ENCODE results near the gene KRTAP10-6.
"Not testable (repeated sequence)": the region's sequence is repeated elsewhere in the genome, so short reads cannot be mapped to it uniquely, and the experiment has no call there.

Gene KRTAP10-6

GRCh38 chr21:44599264-44600029 is 7.1 kb upstream of the KRTAP10-6 start:
- no peak for DNase-seq

DNA sequence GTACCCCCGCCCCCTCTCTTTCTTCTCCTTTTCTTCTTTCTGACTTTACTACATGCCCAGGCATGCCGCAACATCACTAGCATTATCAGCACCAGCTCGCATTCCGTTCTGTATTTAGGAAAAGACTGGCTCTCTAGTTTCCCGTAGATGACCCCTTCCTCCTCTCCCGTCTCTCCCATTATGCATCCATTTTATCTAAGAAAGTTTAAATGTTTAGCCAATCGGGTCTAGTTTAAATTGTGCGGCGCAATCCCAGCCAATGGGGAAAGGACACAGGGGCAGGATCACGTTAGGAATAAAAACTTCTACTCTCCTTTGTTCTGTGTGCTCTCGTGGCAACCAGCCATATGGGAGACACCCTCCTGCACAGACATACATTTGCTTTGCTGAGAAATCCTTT is 5.8 kb upstream of the KRTAP10-6 start:
- no peak for DNase-seq

DNA sequence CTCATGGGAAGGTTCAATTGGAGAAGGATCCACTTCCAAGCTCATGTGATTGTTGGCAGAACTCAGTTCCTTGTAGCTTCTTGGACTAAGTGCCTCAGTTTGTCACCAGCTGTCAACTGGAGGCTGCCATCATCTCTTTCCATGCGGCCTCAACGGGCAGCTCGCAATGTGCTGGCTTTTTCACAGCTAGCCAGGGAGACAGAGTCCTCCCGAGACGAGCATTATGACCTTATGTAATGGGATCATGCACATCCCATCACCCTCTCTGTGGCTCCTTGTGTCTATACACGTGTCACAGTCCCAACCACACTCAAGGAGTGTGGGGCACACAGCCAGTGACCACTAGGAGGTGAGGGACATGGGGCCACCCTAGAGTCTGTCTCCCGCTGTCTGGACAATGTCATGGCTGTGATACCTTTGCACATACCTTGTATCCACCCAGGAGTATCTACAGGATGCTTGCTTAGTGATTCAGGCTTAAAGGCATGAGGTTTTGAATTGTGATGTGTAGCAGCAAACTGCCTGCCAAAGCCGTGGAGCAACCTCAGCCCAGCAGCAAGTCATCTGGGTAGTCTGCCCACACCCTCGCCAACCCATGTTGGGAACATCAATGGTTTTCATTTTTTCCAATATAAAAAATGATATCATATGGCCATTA is 3.9 kb upstream of the KRTAP10-6 start:
- DNase-seq: no peak

GRCh38 chr21:44595524-44595923 is 3.2 kb upstream of the KRTAP10-6 start:
- DNase-seq: no peak

GRCh38 chr21:44594406-44594916 is 2.2 kb upstream of the KRTAP10-6 start:
- DNase-seq: no peak

DNA sequence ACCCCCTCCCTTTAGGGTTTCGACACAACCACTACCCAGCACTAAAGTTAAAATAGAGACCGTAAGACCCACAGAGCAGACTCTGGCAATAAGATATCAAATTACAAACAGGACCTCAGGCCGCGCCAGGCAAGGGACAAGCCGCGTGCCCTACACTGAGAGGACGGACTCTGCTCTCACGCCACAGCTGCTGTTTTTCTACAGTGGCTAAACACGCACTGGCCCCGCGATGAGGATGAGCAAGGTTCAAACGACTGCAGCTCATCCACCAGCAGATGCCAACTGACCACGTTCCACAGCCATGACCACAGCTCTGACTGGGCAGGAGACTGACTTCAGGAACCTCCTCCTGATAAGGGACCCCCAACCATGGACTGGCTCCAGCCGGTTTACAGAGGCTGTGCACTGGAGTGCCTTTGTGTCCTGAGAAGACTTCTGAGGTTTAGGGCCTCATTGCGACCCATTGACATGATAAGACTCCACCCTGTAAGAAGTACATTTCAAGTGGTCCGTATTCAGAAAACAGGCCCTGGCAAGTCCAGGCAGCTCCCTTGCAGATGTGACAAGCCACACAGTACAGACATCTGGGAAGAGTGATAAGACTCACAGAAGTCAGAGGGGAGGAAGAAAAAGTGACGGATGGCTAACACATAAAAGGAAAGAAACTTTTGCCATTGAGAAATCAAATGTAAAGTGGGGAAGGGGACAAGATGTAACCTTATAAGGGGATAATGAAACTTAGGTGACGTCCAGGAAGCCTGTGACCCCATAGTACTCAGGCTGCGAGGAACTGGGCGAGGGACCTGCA is 1.5 kb upstream of the KRTAP10-6 start:
- DNase-seq: no peak

DNA sequence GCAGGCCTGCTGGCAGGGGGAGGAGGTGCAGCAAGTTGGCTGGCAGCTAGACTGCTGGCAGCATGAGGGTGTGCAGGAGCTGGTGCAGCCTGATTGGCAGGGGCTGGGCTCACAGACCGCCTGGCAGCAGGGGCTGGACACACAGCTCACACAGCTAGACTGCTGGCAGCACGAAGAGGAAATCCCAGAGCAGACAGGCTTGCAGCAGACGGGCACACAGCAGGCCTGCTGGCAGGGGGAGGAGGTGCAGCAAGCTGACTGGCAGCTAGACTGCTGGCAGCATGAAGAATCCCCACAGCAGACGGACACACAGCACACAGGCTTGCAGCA is 539 bp downstream of the KRTAP10-6 start:
- DNase-seq: not testable (repeated sequence)

DNA sequence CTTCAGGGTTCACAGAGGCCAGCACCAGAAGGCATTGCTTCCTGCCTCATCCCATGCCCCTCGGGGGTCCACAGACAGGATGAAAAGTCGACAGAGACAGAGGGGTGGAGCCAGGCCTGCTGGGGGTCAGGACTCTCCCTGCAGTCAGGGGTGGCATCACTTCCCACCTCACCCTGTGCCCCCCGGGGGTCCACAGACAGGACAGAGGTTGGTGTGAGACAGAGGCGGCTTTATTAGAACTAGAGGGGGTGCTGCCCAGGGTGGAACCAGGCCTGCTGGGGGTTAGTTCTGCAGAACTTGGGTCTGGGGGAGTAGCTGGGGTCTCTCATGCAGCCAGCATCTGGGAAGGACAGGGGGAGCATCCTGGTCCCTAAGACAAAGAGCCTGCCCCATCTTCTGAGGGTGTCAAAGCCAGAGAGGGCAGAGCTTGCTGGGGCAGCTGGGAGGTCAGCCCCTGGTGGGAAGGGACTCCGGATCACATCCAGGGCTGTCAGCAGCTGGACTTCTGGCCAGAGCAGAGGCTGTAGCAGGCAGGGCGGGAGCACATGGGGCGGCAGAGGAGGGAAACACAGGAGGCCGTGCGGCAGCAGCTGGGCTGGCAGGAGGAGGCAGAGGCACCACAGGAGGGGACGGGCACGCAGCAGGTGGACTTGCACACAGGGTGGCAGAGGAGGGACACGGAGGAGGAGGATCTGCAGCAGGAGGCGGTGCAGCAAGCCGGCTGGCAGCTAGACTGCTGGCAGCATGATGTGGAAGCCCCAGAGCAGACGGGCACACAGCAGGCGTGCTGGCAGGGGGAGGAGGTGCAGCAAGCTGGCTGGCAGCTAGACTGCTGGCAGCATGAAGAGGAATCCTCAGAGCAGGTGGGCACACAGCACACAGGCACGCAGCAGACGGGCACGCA is 1.2 kb downstream of the KRTAP10-6 start:
- DNase-seq: not testable (repeated sequence)

DNA sequence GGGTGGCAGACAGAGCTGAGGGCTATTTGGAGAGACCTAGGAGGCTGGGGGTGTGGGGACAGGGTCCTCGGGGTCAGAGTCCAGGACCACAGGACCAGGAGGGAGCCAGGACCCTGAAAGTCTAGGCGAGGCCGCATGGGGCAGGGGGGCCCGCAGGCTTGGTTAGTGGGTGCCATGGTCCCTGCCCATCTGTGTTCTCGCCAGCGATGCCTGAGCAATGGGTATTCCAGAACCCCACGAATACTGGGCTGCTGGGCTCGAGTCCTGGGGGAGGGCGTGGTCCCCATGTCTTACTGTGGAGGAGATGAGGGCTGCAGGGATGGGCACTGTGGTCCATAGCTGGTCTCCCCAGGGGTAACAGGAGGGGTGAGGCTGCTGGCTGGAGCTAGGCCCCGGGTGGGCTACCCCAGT is 2.0 kb downstream of the KRTAP10-6 start:
- DNase-seq: no peak

DNA sequence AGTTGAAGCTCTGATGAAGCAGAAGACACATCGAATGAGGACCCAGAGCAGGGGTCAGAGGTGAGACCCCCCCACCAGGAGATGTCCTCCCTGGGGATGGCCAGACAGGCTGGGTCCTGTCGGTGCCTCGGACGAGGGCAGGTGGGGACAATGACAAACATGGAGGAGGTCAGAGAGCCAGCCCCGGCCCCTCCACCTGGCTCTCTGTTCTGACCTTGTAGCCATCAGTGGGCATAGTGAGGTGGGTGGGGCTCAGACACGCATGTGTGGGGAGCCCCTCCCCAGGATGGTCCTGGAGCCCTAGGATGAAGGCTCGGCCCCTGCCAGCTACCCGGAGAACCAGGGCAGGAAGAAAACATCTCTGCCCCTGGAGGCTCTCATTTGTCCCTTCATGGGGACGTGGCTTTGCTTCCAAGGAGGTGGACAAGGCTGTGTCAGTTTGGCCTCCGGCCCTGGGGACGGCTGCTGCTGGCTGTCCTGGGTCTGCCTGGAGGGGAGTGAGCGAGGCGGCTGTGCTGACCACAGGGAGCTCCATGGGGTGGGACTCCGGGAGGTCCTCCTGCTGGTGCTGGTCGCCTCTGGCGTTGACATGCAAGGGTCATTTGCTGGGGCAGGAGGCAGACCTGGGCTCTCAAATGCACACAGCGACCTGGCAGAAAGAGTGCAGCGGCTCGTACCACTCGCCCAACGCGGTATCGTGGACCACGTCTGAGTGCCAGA is 2.6 kb downstream of the KRTAP10-6 start:
- DNase-seq: no peak

GRCh38 chr21:44589094-44589493 is 3.2 kb downstream of the KRTAP10-6 start:
- DNase-seq: no peak

GRCh38 chr21:44585892-44586291 is 6.4 kb downstream of the KRTAP10-6 start:
- DNase-seq: no peak

- DNase-seq: no peak
Observed at GRCh38 chr21:44583800-44584147, 8.5 kb downstream of the KRTAP10-6 start.

DNA sequence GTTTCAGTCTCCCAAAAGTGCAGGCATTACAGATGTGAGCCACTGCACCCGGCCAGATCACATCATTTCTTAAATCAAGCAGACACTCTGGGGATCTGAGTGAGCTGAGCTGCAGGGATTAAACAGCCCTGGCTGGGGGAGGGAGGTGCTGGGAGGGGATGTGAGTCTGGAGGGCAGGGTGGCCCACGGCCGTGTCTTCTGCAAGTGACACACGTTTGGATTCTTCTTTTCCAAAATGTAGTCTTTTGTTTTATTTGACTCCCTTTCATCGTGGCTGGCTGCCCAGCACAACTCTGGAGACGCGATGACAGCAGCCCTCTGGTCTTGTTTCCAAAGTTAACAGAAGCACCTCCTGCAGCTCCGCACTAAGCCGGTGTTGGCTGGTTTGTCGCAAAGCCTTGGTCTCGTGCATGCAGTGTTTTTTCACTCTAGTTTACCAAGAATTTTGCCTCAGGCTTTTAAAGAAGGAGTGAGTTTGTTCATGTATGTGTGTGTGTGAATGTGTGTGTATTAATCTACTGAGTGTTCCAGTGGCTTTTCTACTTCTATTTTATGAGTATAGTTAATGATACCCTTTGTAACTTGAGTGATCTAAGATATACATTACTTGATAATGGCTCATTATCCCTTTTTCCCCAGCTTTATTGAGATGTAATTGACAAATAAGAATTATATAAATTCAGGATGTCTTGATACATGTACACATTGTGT is 9.1 kb downstream of the KRTAP10-6 start:
- no peak for DNase-seq

- no peak for DNase-seq
Observed at GRCh38 chr21:44582055-44582454, 10.2 kb downstream of the KRTAP10-6 start.

GRCh38 chr21:44581158-44581557 is 11.1 kb downstream of the KRTAP10-6 start:
- DNase-seq: no peak

- not testable (repeated sequence) for DNase-seq
Observed at GRCh38 chr21:44580231-44580821, 12.0 kb downstream of the KRTAP10-6 start, which contains the start of gene KRTAP10-5. Gene KRTAP10-5 (minus strand): TSS chr21:44580604. CDS start chr21:44580578, 26 bp downstream.

DNA sequence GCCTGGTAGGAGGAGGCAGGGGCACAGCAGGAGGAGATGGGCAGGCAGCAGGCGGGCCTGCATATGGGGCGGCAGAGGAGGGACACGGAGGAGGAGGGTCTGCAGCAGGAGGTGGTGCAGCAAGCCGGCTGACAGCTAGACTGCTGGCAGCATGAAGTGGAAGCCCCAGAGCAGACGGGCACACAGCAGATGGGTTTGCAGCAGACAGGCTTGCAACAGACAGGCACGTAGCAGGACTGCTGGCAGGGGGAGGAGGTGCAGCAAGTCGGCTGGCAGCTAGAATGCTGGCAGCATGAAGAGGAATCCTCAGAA is 12.5 kb downstream of the KRTAP10-6 start:
- no peak for DNase-seq

DNA sequence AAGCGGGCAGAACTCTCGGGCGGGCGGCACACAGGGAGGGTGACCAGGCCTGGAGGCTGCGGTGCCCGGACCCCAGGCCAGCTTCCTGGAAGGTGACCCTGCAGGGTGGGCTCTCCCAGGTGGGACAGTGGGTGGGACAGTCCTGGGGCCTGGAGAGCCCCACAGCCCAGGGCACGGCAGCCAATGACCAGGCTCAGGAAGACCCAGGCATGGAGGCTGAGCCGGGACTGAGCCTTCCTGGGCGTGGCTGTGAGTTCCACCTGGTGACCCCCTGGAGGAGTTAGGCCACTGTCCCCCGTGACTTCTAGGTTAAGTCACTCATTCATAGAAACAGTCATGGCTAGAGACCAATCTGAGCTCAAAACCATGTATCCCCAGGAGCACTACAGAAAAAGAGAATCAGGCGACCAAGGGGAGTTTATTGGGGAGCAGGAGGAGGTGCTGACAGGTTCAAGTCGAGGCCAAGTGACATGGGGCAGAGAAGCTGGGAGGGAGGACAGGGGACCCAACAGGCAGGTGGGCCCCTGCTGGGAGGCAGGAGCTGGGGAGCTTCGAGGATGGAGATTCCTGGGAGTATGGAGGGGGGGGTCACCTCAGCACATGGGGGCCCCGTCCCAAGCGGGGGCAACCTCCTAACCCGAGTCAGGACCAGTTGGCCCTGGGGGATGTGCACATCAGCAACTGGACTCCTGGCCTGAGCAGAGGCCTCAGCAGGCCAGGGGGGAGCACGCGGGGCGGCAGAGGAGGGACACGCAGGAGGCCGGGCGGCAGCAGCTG is 13.1 kb downstream of the KRTAP10-6 start:
- DNase-seq: no peak
